Liver (tissue), 3 donors: ENCODE data around the gene OR10H3.

Experiments
- EGR1 ChIP-seq, 2 donors: IDR thresholded peaks; 2 replicates each; pipeline ENCODE4 v1.6.1; 2016 to 2018; ENCODE audit warnings: antibody characterized with exemption in 2 of 2, low read depth in 2 of 2
- FOXA1 ChIP-seq: IDR thresholded peaks from 2 replicates; pipeline ENCODE4 v1.6.1; 2016; ENCODE audit warnings: antibody characterized with exemption
- FOXA2 ChIP-seq: IDR thresholded peaks from 2 replicates; pipeline ENCODE4 v1.6.1; 2016; ENCODE audit warnings: antibody characterized with exemption
- JUND ChIP-seq, 2 donors: IDR thresholded peaks; 2 replicates each; pipeline ENCODE4 v1.6.1; 2016; ENCODE audit warnings: antibody characterized with exemption in 2 of 2
- SP1 ChIP-seq: IDR thresholded peaks from 2 replicates; pipeline ENCODE4 v1.6.1; 2018; ENCODE audit warnings: antibody characterized with exemption, mild to moderate bottlenecking
- TAF1 ChIP-seq: conservative IDR thresholded peaks from 2 replicates; pipeline ENCODE4 v1.6.1; 2016; ENCODE audit warnings: antibody characterized with exemption, mild to moderate bottlenecking
- YY1 ChIP-seq: IDR thresholded peaks from 2 replicates; pipeline ENCODE4 v1.6.1; 2016; ENCODE audit warnings: antibody characterized with exemption, mild to moderate bottlenecking
- TF ChIP-seq, protein P1 (sequence below): fragments of 150-350 bp; IDR thresholded peaks from 2 replicates; pipeline ENCODE4 v1.5.1; 2017; ENCODE audit warnings: improper control_type of control experiment, low read depth, low read length; ENCODE audit not compliant: missing input control
- TF ChIP-seq, protein P2 (sequence below): IDR thresholded peaks from 2 replicates; pipeline ENCODE4 v1.6.1; 2016; ENCODE audit warnings: antibody characterized with exemption, mild to moderate bottlenecking
- TF ChIP-seq, protein P3 (sequence below): IDR thresholded peaks from 2 replicates; pipeline ENCODE4 v1.6.1; 2016; ENCODE audit warnings: antibody characterized with exemption
- TF ChIP-seq, protein P4 (sequence below): IDR thresholded peaks from 2 replicates; pipeline ENCODE4 v1.6.1; 2016; ENCODE audit warnings: antibody characterized with exemption
- donor health status: healthy.
- donor health status: healthy.

DNA sequence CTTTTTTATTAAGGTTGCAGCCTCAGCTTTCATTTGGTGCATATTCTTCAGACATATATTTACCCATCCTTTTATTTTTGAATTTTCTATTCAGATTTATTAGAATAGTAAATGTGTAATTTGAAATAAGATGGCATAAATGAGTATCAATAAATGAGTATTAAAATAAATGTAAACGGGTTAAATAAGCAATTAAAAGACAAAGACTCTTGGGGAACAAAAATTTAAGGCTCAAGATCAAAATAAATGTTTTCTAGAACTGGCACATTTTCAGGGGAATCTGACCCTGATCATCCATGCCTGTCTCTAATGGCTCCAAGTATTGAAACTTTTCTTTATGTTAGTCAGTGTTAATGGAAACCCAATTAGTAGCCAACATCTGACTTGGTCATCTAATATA is 3.0 kb downstream of the OR10H3 start:
- TF ChIP-seq, protein P1, sequence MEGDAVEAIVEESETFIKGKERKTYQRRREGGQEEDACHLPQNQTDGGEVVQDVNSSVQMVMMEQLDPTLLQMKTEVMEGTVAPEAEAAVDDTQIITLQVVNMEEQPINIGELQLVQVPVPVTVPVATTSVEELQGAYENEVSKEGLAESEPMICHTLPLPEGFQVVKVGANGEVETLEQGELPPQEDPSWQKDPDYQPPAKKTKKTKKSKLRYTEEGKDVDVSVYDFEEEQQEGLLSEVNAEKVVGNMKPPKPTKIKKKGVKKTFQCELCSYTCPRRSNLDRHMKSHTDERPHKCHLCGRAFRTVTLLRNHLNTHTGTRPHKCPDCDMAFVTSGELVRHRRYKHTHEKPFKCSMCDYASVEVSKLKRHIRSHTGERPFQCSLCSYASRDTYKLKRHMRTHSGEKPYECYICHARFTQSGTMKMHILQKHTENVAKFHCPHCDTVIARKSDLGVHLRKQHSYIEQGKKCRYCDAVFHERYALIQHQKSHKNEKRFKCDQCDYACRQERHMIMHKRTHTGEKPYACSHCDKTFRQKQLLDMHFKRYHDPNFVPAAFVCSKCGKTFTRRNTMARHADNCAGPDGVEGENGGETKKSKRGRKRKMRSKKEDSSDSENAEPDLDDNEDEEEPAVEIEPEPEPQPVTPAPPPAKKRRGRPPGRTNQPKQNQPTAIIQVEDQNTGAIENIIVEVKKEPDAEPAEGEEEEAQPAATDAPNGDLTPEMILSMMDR = no peak
- TF ChIP-seq, protein P2, sequence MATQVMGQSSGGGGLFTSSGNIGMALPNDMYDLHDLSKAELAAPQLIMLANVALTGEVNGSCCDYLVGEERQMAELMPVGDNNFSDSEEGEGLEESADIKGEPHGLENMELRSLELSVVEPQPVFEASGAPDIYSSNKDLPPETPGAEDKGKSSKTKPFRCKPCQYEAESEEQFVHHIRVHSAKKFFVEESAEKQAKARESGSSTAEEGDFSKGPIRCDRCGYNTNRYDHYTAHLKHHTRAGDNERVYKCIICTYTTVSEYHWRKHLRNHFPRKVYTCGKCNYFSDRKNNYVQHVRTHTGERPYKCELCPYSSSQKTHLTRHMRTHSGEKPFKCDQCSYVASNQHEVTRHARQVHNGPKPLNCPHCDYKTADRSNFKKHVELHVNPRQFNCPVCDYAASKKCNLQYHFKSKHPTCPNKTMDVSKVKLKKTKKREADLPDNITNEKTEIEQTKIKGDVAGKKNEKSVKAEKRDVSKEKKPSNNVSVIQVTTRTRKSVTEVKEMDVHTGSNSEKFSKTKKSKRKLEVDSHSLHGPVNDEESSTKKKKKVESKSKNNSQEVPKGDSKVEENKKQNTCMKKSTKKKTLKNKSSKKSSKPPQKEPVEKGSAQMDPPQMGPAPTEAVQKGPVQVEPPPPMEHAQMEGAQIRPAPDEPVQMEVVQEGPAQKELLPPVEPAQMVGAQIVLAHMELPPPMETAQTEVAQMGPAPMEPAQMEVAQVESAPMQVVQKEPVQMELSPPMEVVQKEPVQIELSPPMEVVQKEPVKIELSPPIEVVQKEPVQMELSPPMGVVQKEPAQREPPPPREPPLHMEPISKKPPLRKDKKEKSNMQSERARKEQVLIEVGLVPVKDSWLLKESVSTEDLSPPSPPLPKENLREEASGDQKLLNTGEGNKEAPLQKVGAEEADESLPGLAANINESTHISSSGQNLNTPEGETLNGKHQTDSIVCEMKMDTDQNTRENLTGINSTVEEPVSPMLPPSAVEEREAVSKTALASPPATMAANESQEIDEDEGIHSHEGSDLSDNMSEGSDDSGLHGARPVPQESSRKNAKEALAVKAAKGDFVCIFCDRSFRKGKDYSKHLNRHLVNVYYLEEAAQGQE = no peak
- TF ChIP-seq SP1 = no peak
- no peak for TF ChIP-seq TAF1
- TF ChIP-seq, protein P3, sequence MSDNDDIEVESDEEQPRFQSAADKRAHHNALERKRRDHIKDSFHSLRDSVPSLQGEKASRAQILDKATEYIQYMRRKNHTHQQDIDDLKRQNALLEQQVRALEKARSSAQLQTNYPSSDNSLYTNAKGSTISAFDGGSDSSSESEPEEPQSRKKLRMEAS = no peak
- TF ChIP-seq FOXA2 = no peak
- no peak for TF ChIP-seq FOXA1
- TF ChIP-seq JUND (IDR thresholded peaks at IDR 0.05) = no peak
- TF ChIP-seq EGR1 (IDR thresholded peaks at IDR 0.05; ENCODE audit: low read depth in 2 of 2) = no peak
- TF ChIP-seq, protein P4, sequence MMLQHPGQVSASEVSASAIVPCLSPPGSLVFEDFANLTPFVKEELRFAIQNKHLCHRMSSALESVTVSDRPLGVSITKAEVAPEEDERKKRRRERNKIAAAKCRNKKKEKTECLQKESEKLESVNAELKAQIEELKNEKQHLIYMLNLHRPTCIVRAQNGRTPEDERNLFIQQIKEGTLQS = no peak
- TF ChIP-seq YY1 = no peak
